ENCODE results near the gene CMKLR1.

CMKLR1 gene

GRCh38 chr12:108307006-108307405, 32.1 kb downstream of the CMKLR1 start:
- DNase-seq (ENCODE audit: low spot score): no peak
- TF ChIP-seq CTCF (IDR thresholded peaks at IDR 0.05; ENCODE audit: extremely low read depth, missing control alignments): no peak

- no peak for DNase-seq (ENCODE audit: low spot score)
- no peak for TF ChIP-seq CTCF (IDR thresholded peaks at IDR 0.05; ENCODE audit: extremely low read depth, missing control alignments)
Measured at GRCh38 chr12:108306506-108306905, 32.6 kb downstream of the CMKLR1 start.

- no peak for TF ChIP-seq CTCF (IDR thresholded peaks at IDR 0.05; ENCODE audit: extremely low read depth, missing control alignments)
- DNase-seq (ENCODE audit: low spot score): no peak
Measured at GRCh38 chr12:108305991-108306501, 33.1 kb downstream of the CMKLR1 start.

- no peak for TF ChIP-seq CTCF (IDR thresholded peaks at IDR 0.05; ENCODE audit: extremely low read depth, missing control alignments)
- no peak for DNase-seq (ENCODE audit: low spot score)
Measured at GRCh38 chr12:108305520-108305919, 33.6 kb downstream of the CMKLR1 start.

- no peak for TF ChIP-seq CTCF (IDR thresholded peaks at IDR 0.05; ENCODE audit: extremely low read depth, missing control alignments)
- DNase-seq (ENCODE audit: low spot score): no peak
Measured at GRCh38 chr12:108304633-108305032, 34.5 kb downstream of the CMKLR1 start.

GRCh38 chr12:108303703-108304102, 35.4 kb downstream of the CMKLR1 start:
- no peak for DNase-seq (ENCODE audit: low spot score)
- TF ChIP-seq CTCF (IDR thresholded peaks at IDR 0.05; ENCODE audit: extremely low read depth, missing control alignments): no peak

GRCh38 chr12:108302403-108303311, 36.5 kb downstream of the CMKLR1 start:
- TF ChIP-seq CTCF (IDR thresholded peaks at IDR 0.05; ENCODE audit: extremely low read depth, missing control alignments): no peak
- no peak for DNase-seq (ENCODE audit: low spot score)
